ENCODE data around the gene TLL1.

Gene TLL1

DNA sequence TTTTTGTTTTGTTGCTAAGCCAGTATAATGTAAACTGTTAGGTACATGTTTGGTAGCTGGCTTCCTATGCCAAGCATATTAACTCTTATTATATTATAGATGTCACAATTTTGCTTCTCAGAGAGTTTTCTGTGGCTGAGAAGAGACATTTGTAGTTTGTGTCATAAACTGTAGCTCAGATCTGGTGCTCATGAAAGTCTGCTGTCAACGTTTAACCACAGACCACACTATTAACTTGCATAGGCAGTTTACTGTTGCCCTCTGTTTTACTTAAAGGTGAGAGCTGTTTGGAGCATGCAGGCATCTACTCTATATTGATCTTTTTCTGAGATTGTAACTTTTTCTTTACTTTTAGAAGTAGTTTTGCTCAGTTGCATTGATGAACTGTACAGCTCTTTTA lies 166.8 kb downstream of the TLL1 start:
- Histone ChIP-seq H3K4me1 (ENCODE audit: control insufficient read depth, insufficient read depth, low read length) (no peaks in the 10 kb centered on the region), H3K9ac (ENCODE audit: low read length) (no peak overlapping the region), H3K36me3 (ENCODE audit: control insufficient read depth, insufficient read depth, low read length) (no peaks in the 10 kb centered on the region), H3K4me3 (ENCODE audit: low read length) (no peak overlapping the region), H3K9me3 (ENCODE audit: control insufficient read depth, low read length) (no peaks in the 10 kb centered on the region), H3K27me3 (ENCODE audit: control insufficient read depth, insufficient read depth, low read length) (no peaks in the 10 kb centered on the region)

GRCh38 chr4:166042510-166043055 lies 169.5 kb downstream of the TLL1 start:
- Histone ChIP-seq H3K27me3 (ENCODE audit: control insufficient read depth, insufficient read depth, low read length) (no peaks in the 10 kb centered on the region), H3K4me3 (ENCODE audit: low read length) (no peak overlapping the region), H3K36me3 (ENCODE audit: control insufficient read depth, insufficient read depth, low read length) (no peaks in the 10 kb centered on the region), H3K9ac (ENCODE audit: low read length) (no peak overlapping the region), H3K9me3 (ENCODE audit: control insufficient read depth, low read length) (no peaks in the 10 kb centered on the region), H3K4me1 (ENCODE audit: control insufficient read depth, insufficient read depth, low read length) (no peaks in the 10 kb centered on the region)

- Histone ChIP-seq H3K9ac (ENCODE audit: low read length) (no peak overlapping the region), H3K36me3 (ENCODE audit: control insufficient read depth, insufficient read depth, low read length) (no peaks in the 10 kb centered on the region), H3K4me3 (ENCODE audit: low read length) (no peak overlapping the region), H3K9me3 (ENCODE audit: control insufficient read depth, low read length) (no peaks in the 10 kb centered on the region), H3K27me3 (ENCODE audit: control insufficient read depth, insufficient read depth, low read length) (no peaks in the 10 kb centered on the region), H3K4me1 (ENCODE audit: control insufficient read depth, insufficient read depth, low read length) (no peaks in the 10 kb centered on the region)
Observed at GRCh38 chr4:166043801-166044200, 170.8 kb downstream of the TLL1 start.

DNA sequence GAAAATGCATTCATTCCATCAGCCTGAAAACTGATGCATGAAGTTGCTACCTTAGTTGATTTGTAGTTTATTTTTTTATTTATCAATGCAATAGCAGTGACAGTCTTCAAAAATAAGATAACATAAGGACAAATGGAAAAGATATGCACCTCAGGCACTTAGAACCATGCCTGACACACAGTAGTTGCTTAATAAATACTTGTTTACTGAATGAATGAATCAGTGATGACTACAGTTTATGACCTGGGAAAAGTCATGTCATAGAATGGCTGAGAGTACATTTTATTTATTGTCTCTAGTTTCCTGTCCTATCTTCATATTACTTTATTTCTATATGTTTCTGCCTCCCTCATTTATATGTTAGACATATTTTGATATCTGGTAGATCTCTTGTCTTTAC lies 171.8 kb downstream of the TLL1 start:
- no peak overlapping the region for H3K4me3 ChIP-seq (ENCODE audit: low read length)
- H3K9ac ChIP-seq (ENCODE audit: low read length) = no peak overlapping the region
- H3K27me3 ChIP-seq (ENCODE audit: control insufficient read depth, insufficient read depth, low read length) = no peaks in the 10 kb centered on the region
- no peaks in the 10 kb centered on the region for H3K36me3 ChIP-seq (ENCODE audit: control insufficient read depth, insufficient read depth, low read length)
- H3K4me1 ChIP-seq (ENCODE audit: control insufficient read depth, insufficient read depth, low read length) = no peaks in the 10 kb centered on the region
- H3K9me3 ChIP-seq (ENCODE audit: control insufficient read depth, low read length) = no peaks in the 10 kb centered on the region

DNA sequence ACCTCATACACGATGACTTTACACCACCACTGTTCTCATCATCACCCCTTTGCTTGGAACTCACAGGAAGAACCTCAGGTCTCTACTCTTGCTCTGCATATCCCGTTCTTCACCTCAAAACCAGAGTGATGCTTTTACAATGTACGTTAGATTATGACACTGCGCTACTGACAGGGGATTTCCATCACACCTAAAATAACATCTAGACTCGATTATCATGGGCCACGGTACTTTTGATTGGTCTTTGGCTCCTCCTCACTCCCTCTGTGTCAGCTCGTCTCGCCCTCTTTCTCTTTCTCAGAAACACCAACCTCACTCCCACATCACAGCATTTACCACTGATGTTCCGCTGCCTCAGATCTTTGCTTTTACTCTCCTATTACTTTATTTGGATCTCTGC lies 172.4 kb downstream of the TLL1 start:
- Histone ChIP-seq H3K36me3 (ENCODE audit: control insufficient read depth, insufficient read depth, low read length) (no peaks in the 10 kb centered on the region), H3K9me3 (ENCODE audit: control insufficient read depth, low read length) (no peaks in the 10 kb centered on the region), H3K9ac (ENCODE audit: low read length) (no peak overlapping the region), H3K4me1 (ENCODE audit: control insufficient read depth, insufficient read depth, low read length) (no peaks in the 10 kb centered on the region), H3K27me3 (ENCODE audit: control insufficient read depth, insufficient read depth, low read length) (no peaks in the 10 kb centered on the region), H3K4me3 (ENCODE audit: low read length) (no peak overlapping the region)

GRCh38 chr4:166049036-166049435 lies 176.0 kb downstream of the TLL1 start:
- Histone ChIP-seq H3K4me3 (ENCODE audit: low read length) (no peak overlapping the region), H3K36me3 (ENCODE audit: control insufficient read depth, insufficient read depth, low read length) (no peaks in the 10 kb centered on the region), H3K9ac (ENCODE audit: low read length) (no peak overlapping the region), H3K27me3 (ENCODE audit: control insufficient read depth, insufficient read depth, low read length) (no peaks in the 10 kb centered on the region), H3K9me3 (ENCODE audit: control insufficient read depth, low read length) (no peaks in the 10 kb centered on the region), H3K4me1 (ENCODE audit: control insufficient read depth, insufficient read depth, low read length) (no peaks in the 10 kb centered on the region)

DNA sequence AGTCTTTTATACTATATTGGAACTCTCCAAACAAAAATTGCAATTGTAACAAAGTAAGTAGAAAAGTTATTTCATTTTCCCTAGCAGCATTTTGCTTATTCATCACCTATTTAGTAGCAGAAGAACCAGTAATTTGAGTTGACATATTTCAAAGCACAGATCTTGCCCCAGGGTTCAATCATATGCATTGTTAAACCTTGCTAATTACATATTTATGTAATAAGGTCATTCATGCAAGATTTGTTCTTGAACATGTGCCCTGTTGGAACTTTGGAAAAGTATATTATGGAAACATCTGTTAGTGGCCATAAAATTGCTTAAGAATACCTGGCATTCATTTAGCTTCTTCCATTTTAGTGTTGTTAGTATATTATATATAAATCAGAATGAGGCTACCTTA lies 191.7 kb downstream of the TLL1 start:
- no peaks in the 10 kb centered on the region for H3K27me3 ChIP-seq (ENCODE audit: control insufficient read depth, insufficient read depth, low read length)
- H3K4me1 ChIP-seq (ENCODE audit: control insufficient read depth, insufficient read depth, low read length) = no peaks in the 10 kb centered on the region
- H3K36me3 ChIP-seq (ENCODE audit: control insufficient read depth, insufficient read depth, low read length) = no peaks in the 10 kb centered on the region
- no peak overlapping the region for H3K9ac ChIP-seq (ENCODE audit: low read length)
- no peaks in the 10 kb centered on the region for H3K9me3 ChIP-seq (ENCODE audit: control insufficient read depth, low read length)
- no peak overlapping the region for H3K4me3 ChIP-seq (ENCODE audit: low read length)

- Histone ChIP-seq H3K9me3 (ENCODE audit: control insufficient read depth, low read length) (no peaks in the 10 kb centered on the region), H3K36me3 (ENCODE audit: control insufficient read depth, insufficient read depth, low read length) (no peaks in the 10 kb centered on the region), H3K27me3 (ENCODE audit: control insufficient read depth, insufficient read depth, low read length) (no peaks in the 10 kb centered on the region), H3K4me3 (ENCODE audit: low read length) (no peak overlapping the region), H3K4me1 (ENCODE audit: control insufficient read depth, insufficient read depth, low read length) (no peaks in the 10 kb centered on the region), H3K9ac (ENCODE audit: low read length) (no peak overlapping the region)
Observed at GRCh38 chr4:166065324-166065723, 192.3 kb downstream of the TLL1 start.

GRCh38 chr4:166066936-166067335 lies 193.9 kb downstream of the TLL1 start:
- H3K27me3 ChIP-seq (ENCODE audit: control insufficient read depth, insufficient read depth, low read length) = no peaks in the 10 kb centered on the region
- no peaks in the 10 kb centered on the region for H3K9me3 ChIP-seq (ENCODE audit: control insufficient read depth, low read length)

GRCh38 chr4:166067915-166068314 lies 194.9 kb downstream of the TLL1 start:
- no peak overlapping the region for H3K9ac ChIP-seq (ENCODE audit: low read length)
- no peaks in the 10 kb centered on the region for H3K9me3 ChIP-seq (ENCODE audit: control insufficient read depth, low read length)
- no peaks in the 10 kb centered on the region for H3K36me3 ChIP-seq (ENCODE audit: control insufficient read depth, insufficient read depth, low read length)
- H3K27me3 ChIP-seq (ENCODE audit: control insufficient read depth, insufficient read depth, low read length) = no peaks in the 10 kb centered on the region
- H3K4me3 ChIP-seq (ENCODE audit: low read length) = no peak overlapping the region
- no peaks in the 10 kb centered on the region for H3K4me1 ChIP-seq (ENCODE audit: control insufficient read depth, insufficient read depth, low read length)

More at GRCh38 chr4:166066936-166067335, 193.9 kb downstream of the TLL1 start:
- no peak overlapping the region for H3K4me3 ChIP-seq (ENCODE audit: low read length)
- H3K9ac ChIP-seq (ENCODE audit: low read length) = no peak overlapping the region
- H3K4me1 ChIP-seq (ENCODE audit: control insufficient read depth, insufficient read depth, low read length) = no peaks in the 10 kb centered on the region
- no peaks in the 10 kb centered on the region for H3K36me3 ChIP-seq (ENCODE audit: control insufficient read depth, insufficient read depth, low read length)

- no peaks in the 10 kb centered on the region for H3K27me3 ChIP-seq (ENCODE audit: control insufficient read depth, insufficient read depth, low read length)
- H3K4me1 ChIP-seq (ENCODE audit: control insufficient read depth, insufficient read depth, low read length) = no peaks in the 10 kb centered on the region
- H3K9ac ChIP-seq (ENCODE audit: low read length) = no peak overlapping the region
- H3K4me3 ChIP-seq (ENCODE audit: low read length) = no peak overlapping the region
- no peaks in the 10 kb centered on the region for H3K9me3 ChIP-seq (ENCODE audit: control insufficient read depth, low read length)
- no peaks in the 10 kb centered on the region for H3K36me3 ChIP-seq (ENCODE audit: control insufficient read depth, insufficient read depth, low read length)
Observed at GRCh38 chr4:166073783-166074182, 200.7 kb downstream of the TLL1 start.

DNA sequence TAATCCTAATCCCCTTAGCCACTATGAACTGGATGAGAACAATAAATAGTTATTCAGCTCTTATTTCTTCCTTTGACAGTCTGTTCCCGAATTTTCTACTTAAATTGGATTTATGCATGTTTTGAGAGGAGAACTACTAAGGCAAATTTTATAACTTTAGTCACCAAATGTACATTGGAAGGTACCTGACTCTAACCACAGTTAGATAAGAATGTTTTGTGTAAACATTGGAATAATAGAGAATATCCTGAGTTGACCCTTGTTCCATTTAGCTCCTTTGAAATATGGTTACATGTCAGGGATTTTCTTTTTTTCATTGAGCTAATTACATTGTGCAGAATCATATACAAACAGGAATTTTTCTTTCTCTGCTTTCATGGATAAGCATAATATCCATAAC lies 202.6 kb downstream of the TLL1 start:
- H3K4me3 ChIP-seq (ENCODE audit: low read length) = no peak overlapping the region

GRCh38 chr4:166077782-166078181 lies 204.7 kb downstream of the TLL1 start:
- no peaks in the 10 kb centered on the region for H3K27me3 ChIP-seq (ENCODE audit: control insufficient read depth, insufficient read depth, low read length)
- no peak overlapping the region for H3K9ac ChIP-seq (ENCODE audit: low read length)
- H3K4me1 ChIP-seq (ENCODE audit: control insufficient read depth, insufficient read depth, low read length) = no peaks in the 10 kb centered on the region
- H3K36me3 ChIP-seq (ENCODE audit: control insufficient read depth, insufficient read depth, low read length) = no peaks in the 10 kb centered on the region
- H3K4me3 ChIP-seq (ENCODE audit: low read length) = no peak overlapping the region
- H3K9me3 ChIP-seq (ENCODE audit: control insufficient read depth, low read length) = no peaks in the 10 kb centered on the region

More for the DNA sequence above, 202.6 kb downstream of the TLL1 start:
- no peaks in the 10 kb centered on the region for H3K4me1 ChIP-seq (ENCODE audit: control insufficient read depth, insufficient read depth, low read length)
- no peaks in the 10 kb centered on the region for H3K9me3 ChIP-seq (ENCODE audit: control insufficient read depth, low read length)
- no peaks in the 10 kb centered on the region for H3K27me3 ChIP-seq (ENCODE audit: control insufficient read depth, insufficient read depth, low read length)
- H3K36me3 ChIP-seq (ENCODE audit: control insufficient read depth, insufficient read depth, low read length) = no peaks in the 10 kb centered on the region
- H3K9ac ChIP-seq (ENCODE audit: low read length) = no peak overlapping the region
